K562 (cell line): ENCODE results near the gene CPS1.

ENCODE experiments used
- CEBPG ChIP-seq, 3 experiments: fragments of 200-800 bp in 1 of 3; sonication (Bioruptor generic) in 1 of 3; sonication (generic) in 1 of 3; formaldehyde crosslinking in 1 of 3; IDR thresholded peaks in 2 of 3; conservative IDR thresholded peaks in 1 of 3; 2 replicates each; pipeline versions ENCODE4 v1.6.1 to v1.8.0; 2016 to 2022; ENCODE audit warnings: missing compliant biosample characterization in 2 of 3, missing genetic modification characterization in 2 of 3, mild to moderate bottlenecking in 1 of 3, missing genetic modification reagents in 1 of 3
- MEF2A ChIP-seq: IDR thresholded peaks from 2 replicates; pipeline ENCODE4 v1.6.1; 2011; ENCODE audit warnings: low read depth, mild to moderate bottlenecking, low read length, moderate library complexity; ENCODE audit not compliant: control insufficient read depth
- NFIC ChIP-seq: fragments of 450-650 bp; IDR thresholded peaks from 2 replicates; pipeline ENCODE4 v1.6.1; 2017; ENCODE audit warnings: mild to moderate bottlenecking, inconsistent platforms
- ZKSCAN1 ChIP-seq: fragments of 150-350 bp; IDR thresholded peaks from 2 replicates; pipeline ENCODE4 v1.6.1; 2016; ENCODE audit warnings: low read depth, low read length

GRCh38 chr2:210519594-210519993 lies 36.8 kb upstream of the CPS1 start:
- TF ChIP-seq NFIC: no peak
- TF ChIP-seq MEF2A: no peak
- TF ChIP-seq CEBPG (CRISPR knock-in tag; IDR thresholded peaks at IDR 0.05): no peak
- TF ChIP-seq CEBPG (tag; conservative IDR thresholded peaks at IDR 0.05 in 1 of 2, IDR thresholded peaks at IDR 0.05 in 1 of 2): no peak
- no peak for TF ChIP-seq ZKSCAN1
